HG03378 (cell line): Measurements from ENCODE around the gene EML2.
"Not testable (repeated sequence)": the region's sequence is repeated elsewhere in the genome, so short reads cannot be mapped to it uniquely, and the experiment has no call there.

Source experiments
- ATAC-seq: cut with Tn5 transposase; IDR thresholded peaks from one replicate; pipeline ENCODE4 v1.9.1; 2021; ENCODE audit warnings: mild to moderate bottlenecking, moderate library complexity; ENCODE audit not compliant: unreplicated experiment

The EML2 gene

DNA sequence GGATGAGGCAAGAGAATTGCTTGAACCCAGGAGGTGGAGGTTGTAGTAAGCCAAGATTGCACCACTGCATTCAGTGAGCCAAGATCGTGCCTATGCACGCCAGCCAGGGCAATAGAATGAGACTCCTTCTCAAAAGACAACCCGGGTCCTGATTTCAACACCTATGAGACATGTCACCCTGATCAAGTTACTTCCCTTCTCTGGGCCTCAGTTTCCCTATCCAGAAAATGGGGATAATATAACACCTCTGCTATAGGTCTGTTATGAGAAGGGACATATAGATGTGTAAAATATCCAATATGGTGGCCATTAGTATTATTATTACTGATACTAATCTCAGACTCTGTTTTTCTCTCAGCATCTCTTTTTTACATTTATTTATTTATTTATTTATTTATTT lies 15.9 kb upstream of the EML2 start:
- no peak for ATAC-seq

DNA sequence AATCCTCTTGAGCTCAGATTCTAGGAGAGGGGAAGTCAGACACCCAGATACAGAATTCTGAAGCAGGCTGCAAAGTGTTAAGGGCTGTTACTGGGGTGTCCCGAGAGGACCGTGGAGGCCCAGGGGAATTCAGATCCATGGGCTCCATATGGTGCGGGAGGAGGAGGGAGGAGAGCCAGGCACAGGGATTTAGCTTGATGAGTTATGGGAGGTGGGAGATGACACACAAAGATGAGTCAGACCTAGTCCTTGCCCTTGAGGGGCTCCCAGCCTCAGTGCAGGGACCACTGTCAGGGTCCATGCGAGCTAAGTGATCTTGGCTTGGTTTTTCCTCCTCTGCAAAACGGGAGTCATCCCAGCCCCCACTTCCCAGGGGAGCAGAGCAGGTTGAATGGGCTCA lies 14.4 kb upstream of the EML2 start:
- no peak for ATAC-seq

DNA sequence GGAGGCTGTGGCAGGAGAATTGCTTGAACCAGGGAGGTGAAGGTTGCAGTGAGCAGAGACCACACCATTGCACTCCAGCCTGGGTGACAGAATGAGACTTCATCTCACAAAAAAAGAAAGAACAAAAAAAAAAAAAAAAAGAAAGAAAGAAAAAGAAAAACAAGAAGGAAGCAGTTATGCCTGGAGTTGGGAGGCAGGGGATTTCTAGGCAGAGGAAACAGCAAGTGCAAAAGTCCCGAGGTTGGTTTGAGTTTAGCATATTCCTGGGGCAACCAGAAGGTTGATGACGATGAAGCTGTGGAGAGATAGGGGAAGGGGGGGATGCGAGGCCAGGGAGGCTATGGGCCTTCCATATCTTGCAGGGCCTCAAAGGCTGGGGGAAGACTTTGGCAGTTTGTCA lies 11.5 kb upstream of the EML2 start:
- ATAC-seq, result no peak

DNA sequence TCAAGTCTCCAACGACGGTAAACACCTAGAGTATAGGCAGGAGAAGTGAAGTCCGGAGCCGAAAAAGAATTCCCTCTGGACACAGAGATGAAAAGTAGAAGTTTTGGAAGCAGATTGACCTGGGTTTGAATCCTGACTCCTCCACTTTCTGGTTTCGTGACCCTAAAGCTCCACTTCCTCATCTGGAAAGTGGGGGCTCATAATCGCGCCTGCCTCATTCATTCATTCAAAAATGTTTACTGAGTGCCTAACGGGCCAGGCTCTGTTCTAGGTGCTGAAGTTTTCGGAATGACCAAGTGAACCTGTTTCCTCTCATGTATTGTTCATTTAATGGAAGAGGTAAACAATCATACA lies 7.1 kb upstream of the EML2 start:
- no peak for ATAC-seq

DNA sequence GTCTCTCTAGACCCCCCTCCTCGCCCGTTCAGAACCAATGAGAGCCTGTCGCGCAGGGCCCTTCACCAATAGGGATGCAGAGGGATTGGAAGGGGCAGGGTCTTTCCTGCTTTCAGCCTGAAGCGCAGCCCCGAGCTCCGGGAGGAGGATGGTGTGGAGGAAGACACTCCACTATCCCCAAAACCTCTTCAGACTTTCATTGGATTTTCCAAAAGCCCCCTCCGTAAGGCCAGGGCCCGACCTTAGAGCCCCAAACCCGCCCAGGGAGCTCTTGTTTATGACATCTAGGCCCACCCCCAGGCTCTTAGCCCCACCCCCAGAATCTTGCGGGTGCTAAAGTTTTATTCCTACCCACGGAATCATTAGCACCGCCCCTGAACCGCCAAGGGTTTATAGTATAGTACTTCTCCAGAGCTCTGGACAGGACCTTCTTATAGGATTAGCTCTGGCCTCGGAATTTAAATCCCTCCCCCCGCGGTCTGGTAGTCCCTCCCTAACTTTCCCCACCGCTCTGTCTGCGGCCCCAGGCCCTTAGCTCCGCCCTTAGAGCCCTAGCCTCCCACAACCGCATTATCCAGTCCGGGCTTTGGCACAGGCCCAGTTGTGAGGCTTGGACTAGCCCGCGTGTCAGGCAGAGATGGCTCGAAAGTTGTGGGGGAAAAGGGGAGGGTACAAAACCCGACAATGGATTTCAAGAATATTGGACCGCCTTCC lies 6.6 kb upstream of the EML2 start:
- ATAC-seq, result no peak

DNA sequence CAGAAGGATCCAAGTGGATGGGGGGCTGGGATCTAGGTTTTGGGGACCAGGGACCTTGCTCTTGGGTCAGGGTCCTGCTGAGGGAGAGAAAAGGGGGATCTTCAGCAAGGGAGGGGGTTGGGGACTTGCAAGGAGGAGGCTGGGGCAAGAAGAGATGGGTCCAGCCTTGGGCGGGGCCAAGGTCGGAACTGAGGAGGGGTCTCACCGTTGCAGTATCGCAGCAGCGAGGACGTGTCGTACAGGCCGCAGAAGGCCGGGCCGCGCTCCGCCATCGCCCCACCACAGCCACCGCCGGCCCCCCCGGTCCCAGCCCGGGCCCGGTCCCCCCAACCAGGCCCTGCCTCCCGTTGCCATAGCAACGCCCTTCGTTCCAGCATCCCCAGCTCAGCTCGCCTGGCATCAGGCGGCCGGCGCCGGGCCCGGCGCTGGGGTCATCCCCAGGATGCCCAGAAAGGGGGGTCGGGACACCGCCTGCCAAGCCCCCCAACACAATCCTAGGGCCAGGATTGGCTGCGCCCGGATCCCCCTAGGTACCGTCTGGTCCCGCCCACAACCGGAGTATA lies 6.0 kb upstream of the EML2 start:
- ATAC-seq, result no peak

DNA sequence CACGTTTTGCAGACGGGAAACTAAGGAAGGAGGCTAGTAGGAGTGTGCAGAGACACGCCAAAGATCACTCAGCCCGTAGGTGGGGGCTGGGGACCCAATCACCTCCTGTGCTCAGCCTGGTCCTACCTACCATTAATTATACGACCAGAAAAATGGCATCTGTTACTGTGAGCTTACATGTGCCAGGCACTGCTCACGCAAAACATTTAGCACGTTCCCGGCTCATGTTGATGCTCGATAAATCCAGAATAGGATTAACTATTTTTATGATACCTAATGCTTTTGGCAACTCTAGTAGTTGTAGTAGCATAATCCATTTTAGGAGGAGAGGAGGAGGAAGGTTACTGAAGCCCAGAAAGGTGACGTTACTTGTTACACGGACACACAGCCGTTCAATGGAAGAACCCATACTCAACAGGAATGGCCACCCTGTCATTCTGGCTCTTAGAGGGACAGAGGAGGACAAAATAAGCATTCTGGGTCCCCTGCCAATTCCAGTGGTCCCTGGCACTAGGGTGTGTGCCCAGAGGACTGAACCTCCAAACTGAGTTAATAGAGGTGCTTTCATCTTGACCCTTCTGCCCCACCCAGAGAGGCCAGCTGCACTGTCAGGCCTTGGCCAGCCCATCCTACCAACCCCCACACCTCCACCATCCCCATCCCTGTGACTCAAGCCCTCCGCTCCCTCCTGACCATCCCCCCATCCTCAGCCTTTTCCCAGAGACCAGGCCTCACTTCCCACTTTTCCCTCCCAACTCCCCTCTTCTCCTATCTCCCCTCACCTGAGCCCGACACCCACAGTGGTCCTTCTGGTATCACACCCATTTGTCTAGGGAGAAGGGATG lies 5.0 kb upstream of the EML2 start:
- ATAC-seq, result no peak

DNA sequence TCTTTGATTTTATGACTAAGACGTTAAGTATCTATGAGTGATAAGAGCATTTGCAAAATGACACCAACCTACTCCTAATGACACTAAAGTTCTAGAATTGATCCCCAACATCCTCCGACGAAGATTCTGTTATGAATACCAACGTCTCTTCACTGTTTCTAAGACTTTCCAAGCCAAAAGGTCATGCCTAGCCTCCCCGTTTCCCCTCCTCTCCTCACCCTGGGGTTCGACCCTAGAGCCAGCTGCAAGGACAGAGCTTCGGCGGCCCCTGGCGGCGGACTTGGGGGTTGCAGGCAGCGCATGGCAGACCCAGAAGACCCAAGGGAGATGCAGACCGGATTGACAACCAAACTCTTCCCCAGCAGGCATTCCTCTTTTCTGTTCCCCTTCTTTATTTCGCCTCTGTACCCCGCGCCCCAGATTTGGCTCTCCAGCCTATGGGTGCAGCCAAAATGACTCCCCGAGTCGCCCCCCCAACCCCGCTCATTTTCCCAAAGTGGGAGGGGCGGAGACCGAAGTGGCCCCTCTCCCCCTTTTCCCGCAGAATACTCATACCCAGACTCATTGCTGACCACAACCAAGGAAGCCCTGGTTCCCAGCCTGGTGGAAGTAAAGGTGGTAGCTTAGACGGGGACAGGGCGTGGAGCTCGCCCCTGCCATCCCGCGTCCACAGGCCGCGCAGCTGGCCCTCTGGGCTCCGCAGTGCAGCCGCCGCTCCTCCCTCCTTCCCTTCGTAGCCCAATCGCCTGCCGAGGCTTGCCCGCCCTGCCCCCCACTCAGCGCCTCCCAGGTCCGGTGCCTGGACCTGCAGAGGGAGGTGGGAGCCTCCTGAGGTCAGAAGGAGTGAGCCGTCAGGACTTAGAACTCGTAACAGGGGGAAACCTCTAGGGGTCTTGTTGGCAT lies 4.1 kb upstream of the EML2 start:
- ATAC-seq, result peak; percentile 30

DNA sequence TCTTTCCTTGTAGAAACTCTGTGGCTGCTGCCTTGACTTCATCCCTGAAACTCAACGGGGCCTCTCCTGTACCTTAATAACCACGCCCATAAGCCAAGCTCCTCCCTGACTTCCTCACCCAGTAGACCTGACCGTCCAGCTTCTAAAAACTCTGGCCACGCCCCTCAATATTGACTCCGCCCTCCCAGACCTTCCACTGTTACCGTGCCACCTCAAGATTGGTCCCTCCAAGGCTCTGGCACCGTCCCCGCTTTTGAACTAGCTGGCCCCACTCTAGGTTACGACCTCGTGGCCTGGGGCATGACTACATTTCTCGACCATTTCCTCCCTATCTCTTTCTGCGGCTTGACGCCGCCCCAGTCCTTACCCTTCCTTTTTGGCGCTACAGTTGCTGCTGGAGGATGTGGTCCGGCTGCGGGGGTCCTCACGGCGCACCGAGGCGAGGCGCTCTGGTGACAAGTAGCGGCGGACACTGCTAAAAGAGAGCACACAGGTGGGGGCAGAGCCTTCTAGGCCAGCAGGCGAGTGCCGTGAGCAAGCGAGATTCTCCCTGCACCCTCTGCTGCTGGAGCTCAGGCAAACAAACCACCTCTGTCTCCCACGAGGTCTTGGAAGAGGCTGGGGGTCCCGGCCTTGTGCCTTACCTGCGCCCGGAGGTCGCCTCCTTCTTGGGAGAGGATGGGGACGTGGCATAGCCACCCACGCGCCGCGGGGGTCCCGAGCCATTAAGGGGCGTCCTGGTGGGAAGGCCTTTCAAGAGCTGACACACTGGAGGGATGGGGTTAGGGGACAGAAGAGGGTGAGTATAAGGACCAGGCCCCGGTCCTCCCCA lies 2.3 kb upstream of the EML2 start:
- ATAC-seq, result peak; percentile 33

DNA sequence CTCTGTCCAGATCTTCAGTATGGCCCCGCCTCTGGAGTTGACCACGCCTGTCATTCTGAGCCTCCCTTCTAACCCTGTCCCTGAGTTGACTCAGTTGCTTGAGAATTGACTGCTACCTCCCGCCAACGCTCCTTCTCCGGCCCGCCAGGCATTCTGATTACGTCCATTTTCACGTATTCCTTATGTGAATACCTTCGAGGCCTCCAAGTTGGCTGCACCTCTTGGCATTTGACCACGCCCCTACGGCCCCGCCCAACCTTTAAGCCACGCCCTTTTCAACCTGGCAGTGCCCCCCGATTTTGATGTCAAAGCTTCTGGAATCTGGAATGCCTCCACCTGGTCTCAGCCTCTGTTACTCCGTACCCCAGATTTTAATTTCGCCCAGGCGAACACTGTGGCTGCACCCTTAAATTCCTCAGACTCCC lies 1.7 kb upstream of the EML2 start:
- ATAC-seq, result no peak

DNA sequence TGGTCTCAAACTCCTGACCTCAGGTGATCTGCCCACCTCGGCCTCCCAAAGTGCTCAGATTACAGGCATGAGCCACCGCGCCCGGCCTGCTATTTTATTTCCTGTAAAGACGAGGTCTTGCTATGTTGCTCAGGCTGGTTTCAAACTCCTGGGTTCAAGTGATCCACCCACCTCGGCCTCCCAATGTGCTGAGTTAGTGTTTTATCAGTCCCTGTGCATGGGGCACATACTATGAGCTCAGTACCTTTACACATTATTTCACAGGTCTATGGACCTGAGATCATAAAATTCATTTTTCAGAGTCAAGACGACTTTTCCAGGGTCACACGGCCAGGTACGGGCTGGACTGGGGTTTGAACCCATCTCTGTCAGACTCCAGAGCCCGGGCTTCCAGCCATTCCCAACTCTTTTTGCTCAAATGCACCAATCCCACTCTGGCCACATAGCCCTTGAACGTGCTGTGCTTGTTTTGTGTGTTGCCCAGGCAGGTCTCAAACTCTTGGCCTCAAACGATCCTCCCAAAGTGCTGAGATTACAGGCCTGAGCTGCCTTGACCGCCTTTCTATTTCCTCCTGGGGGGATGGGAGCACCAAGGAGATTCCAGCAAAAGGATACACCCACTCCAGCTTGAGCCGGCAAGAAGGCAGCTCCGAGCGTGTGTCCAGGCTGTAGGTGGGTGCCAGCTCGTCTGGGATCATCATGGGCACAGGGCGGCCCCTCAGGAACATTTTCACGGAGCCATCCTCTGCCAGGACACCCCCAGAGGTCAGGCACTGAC lies 1.1 kb downstream of the EML2 start:
- no peak for ATAC-seq

DNA sequence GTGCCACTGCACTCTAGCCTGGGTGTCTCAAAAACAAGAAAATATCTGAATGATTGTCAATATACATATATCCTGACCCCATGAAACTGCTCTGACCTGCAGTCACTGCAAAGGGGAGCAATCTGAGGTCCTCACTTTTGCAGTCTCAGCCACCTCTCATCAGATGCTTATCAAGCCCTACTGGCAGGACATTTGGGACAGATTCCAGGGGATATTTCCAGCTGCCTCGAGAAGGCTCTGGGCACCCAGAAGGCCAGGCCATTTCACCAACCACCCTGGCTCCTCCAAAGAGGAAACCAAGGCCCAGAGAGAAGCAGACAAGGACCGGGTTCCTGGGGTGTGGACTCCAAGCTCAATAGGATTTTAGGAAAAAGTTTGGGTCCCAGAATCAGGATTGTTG lies 2.3 kb downstream of the EML2 start:
- ATAC-seq, result no peak

DNA sequence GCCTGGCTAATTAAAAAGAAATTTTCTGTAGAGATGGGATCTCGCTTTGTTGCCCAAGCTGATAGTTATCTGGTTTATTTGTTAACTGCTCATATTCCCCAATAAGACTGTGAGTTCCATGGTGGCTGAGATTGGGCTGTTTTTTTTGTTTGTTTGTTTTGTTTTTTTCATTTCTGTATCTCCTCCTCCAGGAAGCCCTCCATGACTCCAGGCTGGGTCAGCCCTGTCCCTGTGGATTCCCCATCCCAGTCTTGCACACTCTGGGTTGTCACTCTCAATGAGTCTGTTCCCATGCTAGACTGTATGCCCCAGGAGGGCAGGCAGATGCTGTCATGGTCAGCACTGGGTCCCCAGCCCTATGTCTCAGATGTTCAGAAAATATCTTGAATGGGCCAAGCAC lies 2.9 kb downstream of the EML2 start:
- ATAC-seq, result no peak

DNA sequence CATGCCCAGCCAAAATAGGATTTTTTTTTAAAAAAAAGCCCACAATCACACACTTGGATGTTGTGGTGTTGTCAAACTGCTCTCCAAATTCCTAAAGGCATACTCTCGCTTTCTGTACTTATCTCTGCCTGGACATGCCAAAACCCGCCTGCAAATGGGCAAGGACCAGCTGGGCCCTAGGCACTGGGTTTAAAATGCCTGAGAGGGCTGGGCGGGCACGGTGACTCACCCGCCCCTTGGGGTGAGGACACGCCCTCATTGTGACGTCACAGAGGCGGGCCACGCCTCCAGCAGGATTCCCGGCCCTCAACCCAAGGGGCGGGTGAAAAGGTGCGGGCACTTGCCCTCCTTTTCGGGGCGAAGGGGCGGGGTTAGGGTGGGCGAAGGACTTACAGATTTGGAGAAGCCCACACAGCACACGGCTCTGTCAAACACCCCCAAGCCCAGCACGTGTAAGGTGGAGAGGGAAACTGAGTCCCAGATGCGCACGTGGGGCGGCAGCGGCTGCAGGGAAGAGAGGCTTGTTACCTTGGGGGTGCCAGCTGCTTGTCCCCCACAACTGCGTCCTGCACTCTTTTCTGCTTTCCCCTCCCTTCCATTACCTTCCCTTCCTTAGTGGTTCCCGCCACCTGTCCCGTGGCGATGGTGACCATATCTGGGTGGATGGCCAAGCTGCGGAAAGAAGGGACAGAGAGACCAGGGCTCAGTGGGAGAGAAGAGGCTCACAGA lies 6.6 kb downstream of the EML2 start:
- no peak for ATAC-seq

DNA sequence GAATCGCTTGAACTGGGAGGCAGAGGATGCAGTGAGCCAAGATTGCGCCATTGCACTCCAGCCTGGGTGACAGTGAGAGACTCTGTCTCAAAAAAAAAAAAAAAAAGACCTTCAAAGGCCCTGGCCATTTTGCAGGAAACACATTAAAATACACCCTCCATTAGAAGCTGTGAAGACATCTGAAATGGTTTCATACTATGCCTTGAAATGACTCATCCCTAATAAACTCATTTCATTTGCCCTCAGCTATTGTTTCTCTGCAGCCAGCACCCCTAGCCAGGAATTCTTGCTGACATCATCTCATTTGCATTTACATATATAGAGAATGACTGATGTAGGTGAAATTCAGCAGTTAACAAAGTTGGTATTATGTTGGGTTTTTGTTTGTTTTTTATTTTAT lies 8.7 kb downstream of the EML2 start:
- ATAC-seq, result no peak

DNA sequence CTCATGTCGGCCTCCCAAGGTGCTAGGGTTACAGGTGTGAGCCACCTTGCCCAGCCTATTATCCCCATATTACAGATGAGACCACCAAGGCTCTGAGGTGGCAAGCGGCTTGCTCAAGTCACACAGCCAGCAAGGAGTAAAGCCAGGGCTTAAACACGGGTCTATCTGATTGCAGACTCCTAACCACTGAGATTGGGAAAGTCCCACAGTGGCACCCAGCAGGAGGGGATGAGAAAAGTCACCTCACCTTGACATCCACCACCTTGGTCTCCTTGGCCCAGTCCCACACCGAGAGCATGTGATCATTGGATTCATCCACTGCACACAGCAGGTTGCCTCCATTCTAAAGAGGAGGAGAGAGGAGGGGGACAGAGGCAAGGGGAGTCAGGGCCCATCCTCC lies 9.5 kb downstream of the EML2 start:
- no peak for ATAC-seq

DNA sequence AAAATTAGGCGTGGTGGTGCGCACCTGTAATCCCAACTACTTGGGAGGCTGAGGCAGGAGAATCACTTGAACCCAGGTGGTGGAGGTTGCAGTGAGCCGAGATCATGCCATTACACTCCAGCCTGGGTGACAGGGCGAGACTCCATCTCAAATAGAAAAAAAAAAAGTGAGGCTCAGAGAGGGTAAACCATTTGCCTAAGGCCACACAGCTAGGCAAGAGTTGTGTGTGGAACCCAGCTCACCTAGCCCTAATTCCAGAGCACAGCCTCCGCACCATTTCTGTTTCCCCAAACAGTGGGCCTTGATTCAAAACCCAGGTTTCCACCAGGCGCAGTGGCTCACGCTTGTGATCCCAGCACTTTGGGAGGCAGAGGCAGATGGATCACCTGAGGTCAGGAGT lies 11.0 kb downstream of the EML2 start:
- not testable (repeated sequence) for ATAC-seq

DNA sequence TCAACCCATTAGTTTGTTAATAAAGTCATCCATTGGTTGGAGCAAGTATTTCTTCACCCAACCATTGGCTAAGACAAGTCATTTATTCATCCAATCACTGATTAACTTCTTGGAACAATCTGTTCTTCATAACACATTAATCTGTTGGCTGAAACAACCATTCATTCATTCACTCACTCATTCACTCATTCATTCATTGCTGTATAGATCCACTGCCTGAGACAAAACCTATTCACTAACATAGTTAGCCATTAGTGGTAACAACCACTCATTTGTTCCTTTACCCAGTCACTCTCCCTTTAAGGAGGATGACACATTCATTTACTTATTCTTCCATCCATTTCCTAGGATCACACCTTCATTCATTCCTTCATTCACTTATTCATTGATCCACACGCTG lies 15.2 kb downstream of the EML2 start:
- no peak for ATAC-seq

DNA sequence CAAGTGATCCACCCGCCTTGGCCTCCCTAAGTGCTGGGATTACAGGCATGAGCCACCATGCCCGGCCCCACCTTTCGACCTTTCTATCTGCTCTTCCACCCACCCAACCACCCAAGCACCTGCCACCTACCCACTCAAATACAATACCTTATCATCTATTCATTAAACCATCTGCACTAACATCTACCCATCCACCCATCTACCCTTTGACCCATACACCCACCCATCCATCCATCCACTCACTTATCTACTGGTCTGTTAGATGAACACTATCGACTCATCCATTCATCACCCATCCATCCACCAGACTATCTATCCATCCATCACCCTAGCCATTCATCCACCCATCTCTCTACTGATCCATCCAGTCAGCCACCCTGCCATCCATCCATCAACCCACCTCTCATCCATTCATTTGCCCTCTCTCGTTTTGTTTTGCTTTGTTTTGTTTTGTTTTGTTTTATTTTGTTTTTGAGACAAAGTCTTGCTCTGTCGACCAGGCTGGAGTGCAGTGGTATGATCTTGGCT lies 17.2 kb downstream of the EML2 start:
- ATAC-seq, result no peak
